ENCODE data around the gene MCC.
"Not testable (repeated sequence)": the region's sequence is repeated elsewhere in the genome, so short reads cannot be mapped to it uniquely, and the experiment has no call there.

The MCC gene

GRCh38 chr5:113457106-113457505, 31.1 kb downstream of the MCC start:
- not testable (repeated sequence) for DNase-seq; H3K36me3 ChIP-seq (ENCODE audit: control insufficient read depth, insufficient read depth, low read length); H3K4me3 ChIP-seq (ENCODE audit: insufficient read depth, low read depth, low read length, poor library complexity, severe bottlenecking); H3K4me1 ChIP-seq (ENCODE audit: control insufficient read depth, insufficient read depth, low read length, poor library complexity, severe bottlenecking); H3K27ac ChIP-seq (ENCODE audit: insufficient read depth, low read length, poor library complexity, severe bottlenecking); H3K9me3 ChIP-seq (ENCODE audit: control insufficient read depth, low read length); H3K27me3 ChIP-seq (replicated peaks; ENCODE audit: control insufficient read depth, insufficient read depth, low read length, poor library complexity, severe bottlenecking)

GRCh38 chr5:113452941-113453340, 35.3 kb downstream of the MCC start:
- Histone ChIP-seq H3K27me3 (replicated peaks; ENCODE audit: control insufficient read depth, insufficient read depth, low read length, poor library complexity, severe bottlenecking) (no peaks in the 10 kb centered on the region), H3K4me3 (ENCODE audit: insufficient read depth, low read depth, low read length, poor library complexity, severe bottlenecking) (no peak overlapping the region), H3K27ac (ENCODE audit: insufficient read depth, low read length, poor library complexity, severe bottlenecking) (no peak overlapping the region), H3K36me3 (ENCODE audit: control insufficient read depth, insufficient read depth, low read length) (no peaks in the 10 kb centered on the region), H3K4me1 (ENCODE audit: control insufficient read depth, insufficient read depth, low read length, poor library complexity, severe bottlenecking) (no peaks in the 10 kb centered on the region), H3K9me3 (ENCODE audit: control insufficient read depth, low read length) (no peaks in the 10 kb centered on the region)
- DNase-seq, result no peak

GRCh38 chr5:113451797-113452196, 36.5 kb downstream of the MCC start:
- H3K27me3 ChIP-seq (replicated peaks; ENCODE audit: control insufficient read depth, insufficient read depth, low read length, poor library complexity, severe bottlenecking), result no peaks in the 10 kb centered on the region
- no peaks in the 10 kb centered on the region for H3K9me3 ChIP-seq (ENCODE audit: control insufficient read depth, low read length)
- no peak for DNase-seq
- H3K4me1 ChIP-seq (ENCODE audit: control insufficient read depth, insufficient read depth, low read length, poor library complexity, severe bottlenecking), result no peaks in the 10 kb centered on the region
- no peaks in the 10 kb centered on the region for H3K36me3 ChIP-seq (ENCODE audit: control insufficient read depth, insufficient read depth, low read length)
- H3K27ac ChIP-seq (ENCODE audit: insufficient read depth, low read length, poor library complexity, severe bottlenecking), result no peak overlapping the region
- no peak overlapping the region for H3K4me3 ChIP-seq (ENCODE audit: insufficient read depth, low read depth, low read length, poor library complexity, severe bottlenecking)

GRCh38 chr5:113450929-113451328, 37.3 kb downstream of the MCC start:
- no peak overlapping the region for H3K27ac ChIP-seq (ENCODE audit: insufficient read depth, low read length, poor library complexity, severe bottlenecking)
- H3K4me1 ChIP-seq (ENCODE audit: control insufficient read depth, insufficient read depth, low read length, poor library complexity, severe bottlenecking), result no peaks in the 10 kb centered on the region
- H3K4me3 ChIP-seq (ENCODE audit: insufficient read depth, low read depth, low read length, poor library complexity, severe bottlenecking), result no peak overlapping the region
- no peaks in the 10 kb centered on the region for H3K36me3 ChIP-seq (ENCODE audit: control insufficient read depth, insufficient read depth, low read length)
- no peak for DNase-seq
- H3K27me3 ChIP-seq (replicated peaks; ENCODE audit: control insufficient read depth, insufficient read depth, low read length, poor library complexity, severe bottlenecking), result no peaks in the 10 kb centered on the region
- no peaks in the 10 kb centered on the region for H3K9me3 ChIP-seq (ENCODE audit: control insufficient read depth, low read length)

GRCh38 chr5:113450462-113450861, 37.8 kb downstream of the MCC start:
- H3K27ac ChIP-seq (ENCODE audit: insufficient read depth, low read length, poor library complexity, severe bottlenecking), result no peak overlapping the region
- DNase-seq, result no peak
- H3K4me1 ChIP-seq (ENCODE audit: control insufficient read depth, insufficient read depth, low read length, poor library complexity, severe bottlenecking), result no peaks in the 10 kb centered on the region
- no peaks in the 10 kb centered on the region for H3K27me3 ChIP-seq (replicated peaks; ENCODE audit: control insufficient read depth, insufficient read depth, low read length, poor library complexity, severe bottlenecking)
- no peaks in the 10 kb centered on the region for H3K9me3 ChIP-seq (ENCODE audit: control insufficient read depth, low read length)
- H3K36me3 ChIP-seq (ENCODE audit: control insufficient read depth, insufficient read depth, low read length), result no peaks in the 10 kb centered on the region
- no peak overlapping the region for H3K4me3 ChIP-seq (ENCODE audit: insufficient read depth, low read depth, low read length, poor library complexity, severe bottlenecking)

GRCh38 chr5:113448252-113448651, 40.0 kb downstream of the MCC start:
- H3K27ac ChIP-seq (ENCODE audit: insufficient read depth, low read length, poor library complexity, severe bottlenecking), result no peak overlapping the region
- no peaks in the 10 kb centered on the region for H3K9me3 ChIP-seq (ENCODE audit: control insufficient read depth, low read length)
- no peak overlapping the region for H3K4me3 ChIP-seq (ENCODE audit: insufficient read depth, low read depth, low read length, poor library complexity, severe bottlenecking)
- DNase-seq, result no peak
- no peaks in the 10 kb centered on the region for H3K27me3 ChIP-seq (replicated peaks; ENCODE audit: control insufficient read depth, insufficient read depth, low read length, poor library complexity, severe bottlenecking)
- H3K4me1 ChIP-seq (ENCODE audit: control insufficient read depth, insufficient read depth, low read length, poor library complexity, severe bottlenecking), result no peaks in the 10 kb centered on the region
- H3K36me3 ChIP-seq (ENCODE audit: control insufficient read depth, insufficient read depth, low read length), result no peaks in the 10 kb centered on the region

GRCh38 chr5:113447498-113448050, 40.7 kb downstream of the MCC start:
- Histone ChIP-seq H3K4me3 (ENCODE audit: insufficient read depth, low read depth, low read length, poor library complexity, severe bottlenecking) (no peak overlapping the region), H3K9me3 (ENCODE audit: control insufficient read depth, low read length) (no peaks in the 10 kb centered on the region), H3K36me3 (ENCODE audit: control insufficient read depth, insufficient read depth, low read length) (no peaks in the 10 kb centered on the region), H3K27ac (ENCODE audit: insufficient read depth, low read length, poor library complexity, severe bottlenecking) (no peak overlapping the region), H3K27me3 (replicated peaks; ENCODE audit: control insufficient read depth, insufficient read depth, low read length, poor library complexity, severe bottlenecking) (no peaks in the 10 kb centered on the region), H3K4me1 (ENCODE audit: control insufficient read depth, insufficient read depth, low read length, poor library complexity, severe bottlenecking) (no peaks in the 10 kb centered on the region)
- DNase-seq, result no peak

GRCh38 chr5:113446358-113446927, 41.8 kb downstream of the MCC start:
- Histone ChIP-seq H3K36me3 (ENCODE audit: control insufficient read depth, insufficient read depth, low read length) (no peaks in the 10 kb centered on the region), H3K27me3 (replicated peaks; ENCODE audit: control insufficient read depth, insufficient read depth, low read length, poor library complexity, severe bottlenecking) (no peaks in the 10 kb centered on the region), H3K9me3 (ENCODE audit: control insufficient read depth, low read length) (no peaks in the 10 kb centered on the region), H3K4me3 (ENCODE audit: insufficient read depth, low read depth, low read length, poor library complexity, severe bottlenecking) (no peak overlapping the region), H3K4me1 (ENCODE audit: control insufficient read depth, insufficient read depth, low read length, poor library complexity, severe bottlenecking) (no peaks in the 10 kb centered on the region), H3K27ac (ENCODE audit: insufficient read depth, low read length, poor library complexity, severe bottlenecking) (no peak overlapping the region)
- DNase-seq, result no peak

GRCh38 chr5:113437111-113437510, 51.1 kb downstream of the MCC start:
- Histone ChIP-seq H3K27ac (ENCODE audit: insufficient read depth, low read length, poor library complexity, severe bottlenecking) (no peak overlapping the region), H3K36me3 (ENCODE audit: control insufficient read depth, insufficient read depth, low read length) (no peaks in the 10 kb centered on the region), H3K27me3 (replicated peaks; ENCODE audit: control insufficient read depth, insufficient read depth, low read length, poor library complexity, severe bottlenecking) (no peaks in the 10 kb centered on the region), H3K9me3 (ENCODE audit: control insufficient read depth, low read length) (no peaks in the 10 kb centered on the region), H3K4me1 (ENCODE audit: control insufficient read depth, insufficient read depth, low read length, poor library complexity, severe bottlenecking) (no peaks in the 10 kb centered on the region), H3K4me3 (ENCODE audit: insufficient read depth, low read depth, low read length, poor library complexity, severe bottlenecking) (no peak overlapping the region)
- DNase-seq, result no peak

GRCh38 chr5:113435575-113435974, 52.7 kb downstream of the MCC start:
- Histone ChIP-seq H3K27me3 (replicated peaks; ENCODE audit: control insufficient read depth, insufficient read depth, low read length, poor library complexity, severe bottlenecking) (no peaks in the 10 kb centered on the region), H3K36me3 (ENCODE audit: control insufficient read depth, insufficient read depth, low read length) (no peaks in the 10 kb centered on the region), H3K4me3 (ENCODE audit: insufficient read depth, low read depth, low read length, poor library complexity, severe bottlenecking) (no peak overlapping the region), H3K4me1 (ENCODE audit: control insufficient read depth, insufficient read depth, low read length, poor library complexity, severe bottlenecking) (no peaks in the 10 kb centered on the region), H3K9me3 (ENCODE audit: control insufficient read depth, low read length) (no peaks in the 10 kb centered on the region), H3K27ac (ENCODE audit: insufficient read depth, low read length, poor library complexity, severe bottlenecking) (no peak overlapping the region)
- DNase-seq, result no peak
